ENCODE results near the gene SPNS2. TPM values are rescaled to one million over a fixed set of nuclear protein-coding genes. Genes with fewer than 3 reads are reported as not detected.

SPNS2 gene
- total RNA-seq, 1 experiment from 2014 or later = 0.33 TPM

DNA sequence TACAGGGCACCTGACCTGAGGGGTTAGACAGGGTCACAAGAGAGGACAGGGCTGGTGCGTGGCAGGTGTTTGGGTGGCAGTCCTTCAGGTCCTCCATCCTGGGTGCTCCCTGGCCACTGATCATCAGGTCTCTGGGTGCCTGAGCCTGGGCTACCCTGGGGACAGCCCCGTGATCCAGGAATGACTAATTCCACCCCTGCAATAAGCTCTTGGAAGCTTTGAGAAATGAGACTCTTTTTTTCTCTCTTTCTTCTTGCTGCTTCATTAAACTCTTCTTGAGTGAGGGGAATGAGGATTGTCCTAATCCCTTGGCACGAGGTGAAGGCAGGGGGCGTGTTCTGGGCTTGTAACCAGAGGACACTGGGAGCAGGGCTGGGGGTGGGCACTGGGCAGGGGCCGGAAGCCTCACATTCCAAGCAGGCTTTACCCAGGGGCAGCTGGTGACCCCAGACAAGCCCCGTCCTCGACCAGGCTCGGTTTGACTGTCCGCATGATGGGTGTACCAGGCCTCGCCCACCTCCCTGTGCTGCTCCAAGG, 21.4 kb upstream of the SPNS2 start:
- Histone ChIP-seq H3K18ac (ENCODE audit: insufficient read length, low read depth, low read length) (no peak overlapping the region), H2AK5ac (ENCODE audit: insufficient read length, low read length) (no peak overlapping the region), H3K27ac (ENCODE audit: insufficient read length, low read depth, low read length) (no peak overlapping the region), H3K79me2 (ENCODE audit: insufficient read depth, low read length) (no peaks in the 10 kb centered on the region), H4K5ac (ENCODE audit: insufficient read length, low read depth, low read length) (no peak overlapping the region), H3K9me3 (ENCODE audit: control insufficient read depth, low read depth, low read length) (no peaks in the 10 kb centered on the region), H3K79me1 (ENCODE audit: insufficient read depth, low read depth, low read length, poor library complexity, severe bottlenecking) (no peaks in the 10 kb centered on the region), H3K4me1 (ENCODE audit: insufficient read depth, low read length) (no peaks in the 10 kb centered on the region), H4K91ac (ENCODE audit: insufficient read length, low read depth, low read length) (no peak overlapping the region), H2BK15ac (ENCODE audit: low read depth, low read length) (no peak overlapping the region), H3K4me2 (ENCODE audit: insufficient read depth, insufficient read length, low read length) (no peak overlapping the region), H2BK20ac (ENCODE audit: low read depth, low read length, poor library complexity, severe bottlenecking) (no peak overlapping the region), H3K23me2 (ENCODE audit: insufficient read length, low read depth, low read length, poor library complexity, severe bottlenecking) (no peaks in the 10 kb centered on the region), H3K9ac (ENCODE audit: extremely low read depth, insufficient read length, low read length) (no peak overlapping the region), H3K4ac (ENCODE audit: low read depth, low read length) (no peak overlapping the region), H3K23ac (ENCODE audit: insufficient read length, low read depth, low read length) (no peak overlapping the region), H2BK12ac (ENCODE audit: insufficient read length, low read depth, low read length) (no peak overlapping the region), H3K27me3 (ENCODE audit: insufficient read depth, low read length) (no peaks in the 10 kb centered on the region), H2AFZ (ENCODE audit: low read length) (no peak overlapping the region), H2BK5ac (ENCODE audit: insufficient read length, low read length) (no peak overlapping the region), H4K20me1 (ENCODE audit: control insufficient read depth, insufficient read depth, insufficient read length) (no peaks in the 10 kb centered on the region), H3K56ac (ENCODE audit: insufficient read length, low read depth, low read length) (no peak overlapping the region), H3K14ac (ENCODE audit: insufficient read depth, low read length) (no peak overlapping the region), H3T11ph (ENCODE audit: low read length) (no peak overlapping the region), H4K8ac (replicated peaks; ENCODE audit: insufficient read length, low read depth, low read length) (no peak overlapping the region), H2BK120ac (ENCODE audit: low read depth, low read length, poor library complexity, severe bottlenecking) (no peak overlapping the region)
- WGBS (ENCODE audit: extremely low coverage, insufficient read length, low lambda C conversion rate) = no CpG with 5 or more reads among the region's 10 CpGs
- Mint-ChIP-seq H3K27me3 (ENCODE audit: low read depth) (peaks cover 4% of the 10 kb centered on the region), H3K4me1 (peaks cover 17 to 25% of the 10 kb centered on the region in 2 experiments), H3K36me3 (ENCODE audit: insufficient read depth in 1 of 3, low read depth in 3 of 3) (no peaks in the 10 kb centered on the region), H3K9me3 (no peaks in the 10 kb centered on the region), H3K27ac (peak overlapping the region in 1 of 3 experiments; percentile 57; a peak in 1 of 7 replicates), H3K4me3 (no peak overlapping the region)
- DNase-seq = no peak
- TF ChIP-seq, protein P1, sequence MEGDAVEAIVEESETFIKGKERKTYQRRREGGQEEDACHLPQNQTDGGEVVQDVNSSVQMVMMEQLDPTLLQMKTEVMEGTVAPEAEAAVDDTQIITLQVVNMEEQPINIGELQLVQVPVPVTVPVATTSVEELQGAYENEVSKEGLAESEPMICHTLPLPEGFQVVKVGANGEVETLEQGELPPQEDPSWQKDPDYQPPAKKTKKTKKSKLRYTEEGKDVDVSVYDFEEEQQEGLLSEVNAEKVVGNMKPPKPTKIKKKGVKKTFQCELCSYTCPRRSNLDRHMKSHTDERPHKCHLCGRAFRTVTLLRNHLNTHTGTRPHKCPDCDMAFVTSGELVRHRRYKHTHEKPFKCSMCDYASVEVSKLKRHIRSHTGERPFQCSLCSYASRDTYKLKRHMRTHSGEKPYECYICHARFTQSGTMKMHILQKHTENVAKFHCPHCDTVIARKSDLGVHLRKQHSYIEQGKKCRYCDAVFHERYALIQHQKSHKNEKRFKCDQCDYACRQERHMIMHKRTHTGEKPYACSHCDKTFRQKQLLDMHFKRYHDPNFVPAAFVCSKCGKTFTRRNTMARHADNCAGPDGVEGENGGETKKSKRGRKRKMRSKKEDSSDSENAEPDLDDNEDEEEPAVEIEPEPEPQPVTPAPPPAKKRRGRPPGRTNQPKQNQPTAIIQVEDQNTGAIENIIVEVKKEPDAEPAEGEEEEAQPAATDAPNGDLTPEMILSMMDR (conservative IDR thresholded peaks at IDR 0.05) = no peak
